Endothelial cell of umbilical vein (primary cell): Measurements from ENCODE around the gene TMEM109. TPM values are rescaled to one million over a fixed set of nuclear protein-coding genes. Genes with fewer than 3 reads are reported as not detected.

ENCODE experiments used
- BruUV-seq: library from RNA; stranded (reverse); fragments of 400-500 nt; replicated peaks from 2 replicates; lab custom pipeline; 2021; lab: Mats Ljungman, UMichigan
- CTCF ChIA-PET: fragments of 300-600, 350-600 bp; sonication (Branson Sonifier 250); formaldehyde crosslinking; loops from one replicate; lab custom pipeline; 2021; ENCODE audit warnings: antibody characterized with exemption, inconsistent platforms; lab: Charles Lee
- POLR2A ChIA-PET: fragments of 300-600, 350-600 bp; sonication (Branson Sonifier 250); formaldehyde crosslinking; loops from one replicate; lab custom pipeline; 2021; ENCODE audit warnings: antibody characterized with exemption, inconsistent platforms; lab: Charles Lee
- DNase-seq: peaks from one replicate; pipeline ENCODE4 v3.0.0-alpha.2; 2011; ENCODE audit warnings: low read depth, low spot score
- FAIRE-seq: peaks from 2 replicates; lab custom pipeline; 2011; peaks lifted over from hg19 to GRCh38; lab: Jason Lieb, UNC
- H2AFZ ChIP-seq: 2 replicates; pipeline ENCODE4 v1.6.0; 2012; ENCODE audit warnings: low read depth, low read length, control low read depth, inconsistent platforms
- H3K27ac ChIP-seq: 2 replicates; pipeline ENCODE4 v1.5.1; 2011; ENCODE audit warnings: low read depth, mild to moderate bottlenecking, control low read depth, low read length, moderate library complexity; ENCODE audit not compliant: insufficient read depth
- H3K27me3 ChIP-seq, 2 experiments: 2 replicates each; pipeline versions ENCODE4 v1.6.0 to v1.6.1; 2011; ENCODE audit warnings: low read length in 2 of 2, mixed read lengths in 1 of 2; ENCODE audit not compliant: control insufficient read depth in 2 of 2, insufficient read depth in 2 of 2
- H3K36me3 ChIP-seq, 2 experiments: 2 replicates in 1 of 2; 3 replicates in 1 of 2; pipeline ENCODE4 v1.5.1; 2011; ENCODE audit warnings: low read length in 2 of 2, mild to moderate bottlenecking in 1 of 2, moderate library complexity in 1 of 2; ENCODE audit not compliant: control insufficient read depth in 2 of 2, insufficient read depth in 2 of 2; ENCODE audit errors: extremely low read depth in 1 of 2
- H3K4me1 ChIP-seq: 3 replicates; pipeline ENCODE4 v1.5.1; 2011; ENCODE audit warnings: mild to moderate bottlenecking, low read length; ENCODE audit not compliant: control insufficient read depth, insufficient read depth; ENCODE audit errors: extremely low read depth
- H3K4me2 ChIP-seq: 2 replicates; pipeline ENCODE4 v1.6.1; 2011; ENCODE audit warnings: low read length, control low read depth, mixed read lengths; ENCODE audit not compliant: insufficient read depth
- H3K4me3 ChIP-seq, 3 experiments: fragments of 200-600 bp in 1 of 3; sonication (generic), shearing (Covaris generic) in 1 of 3; replicated peaks in 1 of 3; 2 replicates each; pipeline ENCODE4 v1.5.1; 2011 to 2016; ENCODE audit warnings: control low read depth in 3 of 3, low read length in 3 of 3, mild to moderate bottlenecking in 2 of 3, inconsistent platforms in 1 of 3, low read depth in 1 of 3, moderate library complexity in 1 of 3; ENCODE audit not compliant: insufficient read depth in 1 of 3
- H3K79me2 ChIP-seq: 2 replicates; pipeline ENCODE4 v1.6.0; 2012; ENCODE audit warnings: low read length, inconsistent platforms; ENCODE audit not compliant: control insufficient read depth, insufficient read depth
- H3K9ac ChIP-seq: replicated peaks from 2 replicates; pipeline ENCODE3; 2011; ENCODE audit warnings: low read length, control low read depth; ENCODE audit not compliant: insufficient read depth; ENCODE audit errors: extremely low read depth
- H3K9me1 ChIP-seq: replicated peaks from 3 replicates; pipeline ENCODE4 v1.6.0; 2011; ENCODE audit warnings: mild to moderate bottlenecking, low read length; ENCODE audit not compliant: control insufficient read depth, insufficient read depth; ENCODE audit errors: extremely low read depth
- H3K9me3 ChIP-seq: replicated peaks from 2 replicates; pipeline ENCODE4 v1.5.1; 2012; ENCODE audit warnings: low read length, inconsistent platforms; ENCODE audit not compliant: control insufficient read depth, insufficient read depth
- H4K20me1 ChIP-seq: replicated peaks from 2 replicates; pipeline ENCODE3; 2011; ENCODE audit warnings: mild to moderate bottlenecking, low read length; ENCODE audit not compliant: control insufficient read depth, insufficient read depth; ENCODE audit errors: extremely low read depth
- EZH2 ChIP-seq: IDR thresholded peaks from 2 replicates; pipeline ENCODE4 v1.6.1; 2012; ENCODE audit warnings: borderline replicate concordance, low read depth, mild to moderate bottlenecking, moderate library complexity, low read length, inconsistent platforms; ENCODE audit not compliant: severe bottlenecking
- FOS ChIP-seq: IDR thresholded peaks from 2 replicates; pipeline ENCODE4 v1.6.1; 2011; ENCODE audit warnings: mild to moderate bottlenecking, low read length, moderate library complexity, borderline replicate concordance; ENCODE audit not compliant: insufficient read depth
- GATA2 ChIP-seq: IDR thresholded peaks from 2 replicates; pipeline ENCODE4 v1.7.0; 2011; ENCODE audit warnings: low read depth, mild to moderate bottlenecking, moderate library complexity, mixed read lengths, low read length; ENCODE audit not compliant: insufficient read length, insufficient read depth
- MYC ChIP-seq: IDR thresholded peaks from one replicate; pipeline ENCODE4 v1.6.1; 2011; ENCODE audit warnings: mild to moderate bottlenecking, low read depth, low read length
- POLR2A ChIP-seq: IDR thresholded peaks from 2 replicates; pipeline ENCODE4 v1.6.1; 2012; ENCODE audit warnings: low read depth, mild to moderate bottlenecking, control low read depth, low read length
- dilution Hi-C: fragments of 300-500 bp; cut with MboI; formaldehyde crosslinking; loops from one replicate; pipeline ENCODE4 v1.15.0; 2019; ENCODE audit warnings: low sequenced_read_pairs; ENCODE audit not compliant: extremely low pct_ligation_motif_present
- intact Hi-C: fragments of 100-400 bp; cut with micrococcal nuclease; formaldehyde crosslinking; loops from one replicate; pipeline ENCODE4 v1.10.0; 2022
- polyA plus RNA-seq, 4 experiments: library from polyadenylated mRNA; depleted of rRNA in 3 of 4; stranded (reverse) in 3 of 4; unstranded in 1 of 4; fragments of >200 nt; gene quantifications; 2 replicates each; pipeline versions ENCODE4 v1.2.1 to v1.2.3, GENCODE V29; 2011 to 2012; ENCODE audit warnings: missing spikeins in 1 of 4
- total RNA-seq: library from RNA; stranded (reverse); gene quantifications from 2 replicates; pipeline ENCODE4 v1.2.3, GENCODE V29; 2021
- TF ChIP-seq, protein P1 (sequence below), 2 donors: IDR thresholded peaks; 1 replicate in 1 of 2; 2 replicates in 1 of 2; pipeline ENCODE4 v1.5.1; 2011; ENCODE audit warnings: low read length in 2 of 2, mild to moderate bottlenecking in 2 of 2, moderate library complexity in 2 of 2, control low read depth in 1 of 2, inconsistent platforms in 1 of 2, low read depth in 1 of 2; ENCODE audit not compliant: insufficient read depth in 1 of 2; ENCODE audit errors: extremely low read depth in 1 of 2

The TMEM109 gene
- total and polyA plus RNA-seq, 2 donors (not counting 3 experiments of a cell fraction or from before 2014, with no cell fraction given) = 143 to 192 TPM

DNA sequence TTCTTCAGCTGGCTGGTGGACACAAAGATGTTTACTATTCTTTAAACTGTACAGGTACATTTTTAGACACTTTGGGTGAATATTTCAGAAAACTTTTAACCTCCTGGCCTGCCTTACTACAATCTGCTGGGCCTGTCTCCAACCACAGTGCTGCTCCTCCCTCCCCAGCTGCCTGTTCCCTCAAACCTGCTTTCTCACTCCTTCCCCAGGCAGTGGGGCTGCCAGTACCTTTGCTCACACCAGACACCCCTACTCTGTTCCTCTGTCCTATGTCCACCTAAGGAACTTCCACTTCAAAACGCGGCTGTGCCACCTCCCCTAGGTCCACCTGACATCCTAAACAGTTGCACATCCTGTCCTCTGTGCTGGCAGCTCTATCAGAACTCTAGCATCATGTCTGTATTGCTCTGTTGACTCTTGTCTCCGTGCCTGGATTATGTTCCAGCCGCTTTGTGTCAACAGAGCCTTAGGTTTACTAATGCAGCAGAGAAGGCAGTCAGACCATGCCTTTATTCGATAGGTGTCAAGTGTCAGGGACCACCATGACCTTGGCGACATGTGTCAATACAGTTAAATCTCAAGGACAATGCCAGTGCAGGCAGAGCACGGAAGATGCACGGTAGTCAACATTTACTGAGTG is 33.2 kb upstream of the TMEM109 start:
- FAIRE-seq = no peak
- POLR2A ChIA-PET = no interaction called here

DNA sequence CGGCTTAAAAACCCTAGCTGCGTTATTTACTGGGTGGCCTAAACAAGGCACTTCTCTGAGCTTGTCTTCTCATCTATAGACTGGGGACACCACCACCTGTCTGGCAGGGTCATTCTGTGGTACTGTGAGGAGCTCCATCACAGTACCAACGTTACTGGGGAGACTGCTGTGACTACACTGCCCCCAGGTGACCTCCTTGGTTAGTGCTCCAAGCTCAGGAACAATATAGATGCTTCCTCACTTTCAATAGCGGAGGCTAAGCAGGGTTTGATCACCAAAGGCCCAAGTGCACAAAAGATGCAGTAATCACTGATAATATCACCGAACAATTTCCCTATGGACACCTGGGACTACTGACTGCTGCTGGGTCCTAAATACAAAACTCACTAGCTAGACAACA is 26.4 kb upstream of the TMEM109 start:
- dilution Hi-C loops (no loop called here), intact Hi-C loops (loop anchor here (1.0 kb wide), 2 partner anchors 56 to 112 kb away; no protein-coding TSS in a partner anchor)
- ChIA-PET POLR2A (interaction anchor here (0.5 to 1.2 kb wide), 4 partner anchors 18 to 112 kb away, joined by 3 read pairs; no protein-coding TSS in a partner anchor), CTCF (interaction anchor here (0.5 to 9.3 kb wide), 31 partner anchors 9 to 524 kb away, joined by 3 to 607 read pairs (median 7); partner anchors contain the start of genes CCDC86, MS4A10, PTGDR2 and TMEM109)
- H2AFZ ChIP-seq = no peak overlapping the region
- peaks cover 20% of the 10 kb centered on the region for H3K4me1 ChIP-seq
- H3K27me3 ChIP-seq = no peaks in the 10 kb centered on the region
- H4K20me1 ChIP-seq = no peaks in the 10 kb centered on the region
- no peak overlapping the region for H3K9ac ChIP-seq
- TF ChIP-seq FOS = no peak
- TF ChIP-seq MYC = no peak
- TF ChIP-seq POLR2A = no peak
- TF ChIP-seq EZH2 = no peak
- no peak for TF ChIP-seq GATA2
- TF ChIP-seq, protein P1, sequence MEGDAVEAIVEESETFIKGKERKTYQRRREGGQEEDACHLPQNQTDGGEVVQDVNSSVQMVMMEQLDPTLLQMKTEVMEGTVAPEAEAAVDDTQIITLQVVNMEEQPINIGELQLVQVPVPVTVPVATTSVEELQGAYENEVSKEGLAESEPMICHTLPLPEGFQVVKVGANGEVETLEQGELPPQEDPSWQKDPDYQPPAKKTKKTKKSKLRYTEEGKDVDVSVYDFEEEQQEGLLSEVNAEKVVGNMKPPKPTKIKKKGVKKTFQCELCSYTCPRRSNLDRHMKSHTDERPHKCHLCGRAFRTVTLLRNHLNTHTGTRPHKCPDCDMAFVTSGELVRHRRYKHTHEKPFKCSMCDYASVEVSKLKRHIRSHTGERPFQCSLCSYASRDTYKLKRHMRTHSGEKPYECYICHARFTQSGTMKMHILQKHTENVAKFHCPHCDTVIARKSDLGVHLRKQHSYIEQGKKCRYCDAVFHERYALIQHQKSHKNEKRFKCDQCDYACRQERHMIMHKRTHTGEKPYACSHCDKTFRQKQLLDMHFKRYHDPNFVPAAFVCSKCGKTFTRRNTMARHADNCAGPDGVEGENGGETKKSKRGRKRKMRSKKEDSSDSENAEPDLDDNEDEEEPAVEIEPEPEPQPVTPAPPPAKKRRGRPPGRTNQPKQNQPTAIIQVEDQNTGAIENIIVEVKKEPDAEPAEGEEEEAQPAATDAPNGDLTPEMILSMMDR (IDR thresholded peaks at IDR 0.05; ENCODE audit: extremely low read depth in 1 of 2, insufficient read depth in 1 of 2, low read depth in 1 of 2, low read length in 2 of 2) = peak; percentile 53 to 66
- DNase-seq (peak; percentile 56), FAIRE-seq (peak; percentile 72)
- H3K9me1 ChIP-seq = no peaks in the 10 kb centered on the region
- H3K36me3 ChIP-seq = no peaks in the 10 kb centered on the region
- H3K79me2 ChIP-seq = no peaks in the 10 kb centered on the region
- no peak overlapping the region for H3K4me3 ChIP-seq
- no TSS peak for BruUV-seq
- no peak overlapping the region for H3K27ac ChIP-seq
- no peaks in the 10 kb centered on the region for H3K9me3 ChIP-seq
- H3K4me2 ChIP-seq = no peak overlapping the region

More for the DNA sequence above, 33.2 kb upstream of the TMEM109 start:
- CTCF ChIA-PET = interaction anchor here (1.6 to 3.2 kb wide), 2 partner anchors 19 to 50 kb away, joined by 7 to 18 read pairs; no protein-coding TSS in a partner anchor
- no peaks in the 10 kb centered on the region for H3K9me3 ChIP-seq
- H3K9me1 ChIP-seq = no peaks in the 10 kb centered on the region
- no peak overlapping the region for H3K4me3 ChIP-seq
- H3K4me1 ChIP-seq = no peaks in the 10 kb centered on the region
- no peak overlapping the region for H2AFZ ChIP-seq
- dilution Hi-C loops (no loop called here), intact Hi-C loops (no loop called here)
- H4K20me1 ChIP-seq = no peaks in the 10 kb centered on the region
- BruUV-seq = no TSS peak
- no peak for TF ChIP-seq POLR2A
- no peak overlapping the region for H3K9ac ChIP-seq
- H3K36me3 ChIP-seq = no peaks in the 10 kb centered on the region
- no peaks in the 10 kb centered on the region for H3K27me3 ChIP-seq
- no peak overlapping the region for H3K4me2 ChIP-seq
- H3K27ac ChIP-seq = no peak overlapping the region
- H3K79me2 ChIP-seq = no peaks in the 10 kb centered on the region
- no peak for DNase-seq
